NCI-H187 treated with DMSO at 0.1 percent for 48 hours (cell line): Measurements from ENCODE around the gene EXOC5.

ENCODE experiments used
- DNase-seq: peaks from one replicate; lab custom pipeline; 2025; lab: John Stamatoyannopoulos, UW

EXOC5 gene, protein sequence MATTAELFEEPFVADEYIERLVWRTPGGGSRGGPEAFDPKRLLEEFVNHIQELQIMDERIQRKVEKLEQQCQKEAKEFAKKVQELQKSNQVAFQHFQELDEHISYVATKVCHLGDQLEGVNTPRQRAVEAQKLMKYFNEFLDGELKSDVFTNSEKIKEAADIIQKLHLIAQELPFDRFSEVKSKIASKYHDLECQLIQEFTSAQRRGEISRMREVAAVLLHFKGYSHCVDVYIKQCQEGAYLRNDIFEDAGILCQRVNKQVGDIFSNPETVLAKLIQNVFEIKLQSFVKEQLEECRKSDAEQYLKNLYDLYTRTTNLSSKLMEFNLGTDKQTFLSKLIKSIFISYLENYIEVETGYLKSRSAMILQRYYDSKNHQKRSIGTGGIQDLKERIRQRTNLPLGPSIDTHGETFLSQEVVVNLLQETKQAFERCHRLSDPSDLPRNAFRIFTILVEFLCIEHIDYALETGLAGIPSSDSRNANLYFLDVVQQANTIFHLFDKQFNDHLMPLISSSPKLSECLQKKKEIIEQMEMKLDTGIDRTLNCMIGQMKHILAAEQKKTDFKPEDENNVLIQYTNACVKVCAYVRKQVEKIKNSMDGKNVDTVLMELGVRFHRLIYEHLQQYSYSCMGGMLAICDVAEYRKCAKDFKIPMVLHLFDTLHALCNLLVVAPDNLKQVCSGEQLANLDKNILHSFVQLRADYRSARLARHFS

DNA sequence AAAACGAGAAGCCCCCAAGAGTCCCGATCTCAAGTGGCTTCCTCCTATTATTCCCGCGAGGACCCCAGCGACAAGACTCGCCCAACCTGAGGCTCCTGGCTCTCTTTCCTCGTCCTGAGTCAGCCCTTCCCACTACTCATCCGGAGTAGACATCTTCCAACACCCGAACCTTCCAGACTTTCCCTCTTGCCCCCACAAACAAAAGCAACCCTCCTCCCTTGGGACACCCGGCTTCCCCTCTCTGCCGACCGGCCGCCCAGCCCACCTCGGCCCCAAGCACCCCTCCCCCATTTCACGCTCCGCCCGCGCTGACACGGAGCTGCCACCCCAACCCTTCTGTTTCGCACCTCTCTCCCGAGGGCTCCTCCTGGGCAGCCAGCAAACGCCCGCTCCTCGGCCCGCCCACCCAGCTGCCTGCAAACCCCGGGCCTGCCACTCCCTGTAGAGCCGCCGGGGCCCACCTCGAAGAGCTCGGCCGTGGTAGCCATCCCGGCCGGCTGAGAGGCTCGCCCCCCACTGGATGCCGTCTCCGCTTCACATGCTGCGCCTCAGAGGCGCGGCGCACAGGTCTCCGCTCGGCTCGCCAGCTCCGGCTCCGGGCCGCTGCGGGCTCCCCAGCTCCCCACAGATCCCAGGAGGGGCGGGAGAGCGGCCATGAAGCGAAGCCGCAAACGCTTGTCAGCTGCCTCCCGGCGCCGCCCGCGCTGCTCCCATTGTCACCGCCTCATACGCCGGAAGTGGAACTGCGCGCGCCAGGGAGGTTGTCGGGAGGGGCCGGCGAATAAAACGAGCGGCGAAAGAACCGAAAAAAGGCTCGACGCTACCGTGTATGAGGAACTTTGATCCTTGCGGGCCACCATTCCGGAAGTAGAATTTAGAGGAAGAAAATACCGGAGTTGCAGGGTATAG is at the start of gene EXOC5, which contains the start of gene AP5M1:
Gene EXOC5 (minus strand): TSS at position 745 of the 909 bp plus-strand sequence. CDS start 257 bp downstream, at position 488.
Gene AP5M1 (plus strand): TSS at position 811 of the 909 bp plus-strand sequence. CDS start 344 bp downstream, outside the sequence.
- DNase-seq, result peak; percentile 73

GRCh38 chr14:57317248-57317833 is 48.6 kb upstream of the EXOC5 start:
- DNase-seq, result no peak

DNA sequence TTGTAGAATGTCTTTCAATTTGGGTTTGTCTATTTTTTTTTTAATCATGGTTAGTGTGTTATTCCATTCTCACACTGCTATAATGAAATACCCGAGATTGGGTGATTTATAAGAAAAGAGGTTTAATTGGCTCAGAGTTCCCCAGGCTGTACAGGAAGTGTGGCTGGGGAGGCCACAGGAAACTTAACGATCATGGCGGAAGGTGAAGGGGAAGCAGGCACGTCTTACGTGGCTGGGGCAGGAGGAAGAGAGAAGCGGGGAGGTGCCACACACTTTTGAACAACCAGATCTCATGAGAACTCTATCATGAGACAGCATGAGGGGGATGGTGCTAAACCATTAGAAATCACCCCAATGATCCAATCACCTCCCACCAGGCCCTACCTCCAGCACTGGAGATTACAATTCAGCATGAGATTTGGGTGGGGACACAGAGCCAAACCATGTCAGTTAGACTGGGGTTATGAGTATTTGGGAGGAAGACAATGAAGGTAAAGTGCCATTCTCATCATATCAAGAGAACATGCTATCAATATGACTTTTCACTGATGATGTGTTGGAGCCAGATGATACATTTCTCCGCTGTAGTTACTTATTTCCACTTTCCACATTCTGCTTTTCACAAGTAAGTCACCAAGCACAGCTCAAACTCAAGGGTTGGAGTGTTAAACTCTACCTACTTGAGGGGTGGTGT is 45.8 kb upstream of the EXOC5 start:
- DNase-seq, result no peak

- no peak for DNase-seq
These were observed 34.2 kb upstream of the EXOC5 start for GRCh38 chr14:57302883-57303282.

GRCh38 chr14:57299511-57299910 is 30.8 kb upstream of the EXOC5 start:
- DNase-seq, result no peak

DNA sequence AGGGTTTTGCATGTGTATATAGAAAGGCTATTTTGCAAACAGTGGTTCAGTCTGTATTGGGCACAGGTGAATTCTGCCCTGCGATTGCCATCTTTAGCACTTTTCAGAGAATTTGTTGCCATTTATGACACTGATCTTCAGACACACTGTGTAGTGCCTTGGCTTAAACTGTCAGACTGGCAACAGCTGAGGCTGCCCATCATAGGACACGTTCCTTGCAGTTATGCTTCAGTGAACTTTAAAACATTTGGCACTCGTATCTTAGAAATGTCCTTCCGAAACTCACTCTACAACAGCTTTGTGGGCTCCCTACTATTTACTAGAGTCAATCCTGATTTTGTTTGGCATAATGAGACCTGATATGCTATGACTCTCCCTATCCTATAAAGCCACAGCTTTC is 29.1 kb upstream of the EXOC5 start:
- DNase-seq, result no peak

DNA sequence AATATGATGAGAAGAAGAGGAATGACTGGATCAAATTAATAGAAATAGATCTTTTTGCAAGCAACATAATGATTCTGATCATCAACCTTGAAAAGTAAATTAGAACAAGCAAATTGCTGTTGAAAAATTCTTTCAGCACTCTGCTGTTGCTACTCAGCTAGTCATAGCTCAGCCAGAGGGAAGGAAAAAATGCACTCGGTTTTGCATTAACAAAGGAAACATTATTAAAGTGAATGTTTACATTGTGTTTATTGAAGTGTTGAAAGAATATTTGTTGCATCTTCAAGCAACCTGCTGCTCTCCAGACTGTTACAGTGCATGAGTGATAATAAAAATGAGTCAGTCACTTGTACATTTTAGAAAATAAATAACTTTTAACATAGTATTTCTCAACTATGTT is 26.5 kb upstream of the EXOC5 start:
- DNase-seq, result no peak

DNA sequence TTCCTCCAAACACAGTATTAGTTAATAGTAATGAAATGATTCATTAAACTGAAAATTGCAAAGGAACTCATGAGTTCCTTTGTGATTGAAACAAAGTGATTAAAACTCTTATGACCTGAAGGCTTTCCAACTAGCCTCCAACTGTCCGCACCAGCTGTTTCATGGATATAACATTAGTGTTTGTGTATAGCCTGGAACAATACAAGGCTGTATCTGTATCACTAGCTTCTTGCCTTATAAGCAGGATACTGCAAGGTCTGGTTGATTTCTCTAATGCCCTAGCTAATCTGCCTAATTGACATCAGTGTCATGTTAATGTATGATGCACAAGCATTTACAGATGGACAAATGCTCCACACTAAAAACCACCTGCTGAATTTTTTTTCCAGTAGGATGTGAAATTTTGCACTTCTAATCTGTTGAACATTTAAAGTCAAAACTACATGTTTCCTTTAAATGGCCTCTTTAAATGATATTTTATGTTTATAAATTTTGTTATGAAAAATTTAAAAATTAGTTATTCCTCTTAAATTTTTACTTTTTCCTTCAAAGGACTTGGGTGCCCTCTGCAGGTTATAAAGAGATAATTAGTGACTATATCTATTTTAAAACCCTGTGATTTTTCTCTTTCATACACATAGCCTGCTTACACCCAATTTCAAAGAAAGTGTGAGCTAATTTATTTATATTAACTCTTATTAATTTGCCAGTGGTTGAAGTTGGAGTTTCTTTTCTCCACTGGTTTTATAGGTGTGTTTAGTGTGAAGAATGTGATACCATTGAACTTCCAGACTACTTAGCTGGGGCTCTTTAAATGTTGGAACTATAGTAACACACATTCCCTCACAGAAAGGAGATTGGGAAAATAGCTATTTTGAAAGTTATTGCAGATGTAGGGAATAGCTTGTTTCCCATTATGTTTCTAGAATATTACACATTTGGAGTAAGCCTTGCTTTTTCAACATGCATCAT is 25.4 kb upstream of the EXOC5 start:
- no peak for DNase-seq

- DNase-seq, result no peak
These were observed 23.3 kb upstream of the EXOC5 start for GRCh38 chr14:57291692-57292647.

DNA sequence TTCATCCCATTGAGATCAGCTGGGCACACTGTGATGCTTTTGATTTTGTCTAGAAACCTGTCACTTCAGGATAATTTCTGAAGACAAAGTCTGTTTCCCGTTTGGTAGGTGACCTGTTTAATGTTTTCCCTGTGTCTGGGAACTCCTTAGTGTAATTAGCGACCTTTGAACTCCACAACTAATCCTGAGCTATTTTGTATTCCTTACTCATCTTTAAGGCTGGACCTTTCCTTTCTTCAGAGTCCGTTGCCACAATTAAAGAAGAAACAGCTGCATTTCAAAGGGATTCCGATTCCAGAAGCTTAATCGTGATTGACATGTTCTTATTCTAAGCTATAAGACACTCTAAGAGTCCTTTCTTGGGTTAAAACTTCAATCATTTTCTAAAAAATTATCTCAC is 22.0 kb upstream of the EXOC5 start:
- DNase-seq, result no peak

GRCh38 chr14:57287745-57288144 is 19.0 kb upstream of the EXOC5 start:
- DNase-seq, result no peak

- DNase-seq, result no peak
These were observed 8.4 kb upstream of the EXOC5 start for GRCh38 chr14:57277062-57277461.

GRCh38 chr14:57275023-57275664 is 6.4 kb upstream of the EXOC5 start:
- no peak for DNase-seq

GRCh38 chr14:57274551-57274950 is 5.8 kb upstream of the EXOC5 start:
- DNase-seq, result no peak

DNA sequence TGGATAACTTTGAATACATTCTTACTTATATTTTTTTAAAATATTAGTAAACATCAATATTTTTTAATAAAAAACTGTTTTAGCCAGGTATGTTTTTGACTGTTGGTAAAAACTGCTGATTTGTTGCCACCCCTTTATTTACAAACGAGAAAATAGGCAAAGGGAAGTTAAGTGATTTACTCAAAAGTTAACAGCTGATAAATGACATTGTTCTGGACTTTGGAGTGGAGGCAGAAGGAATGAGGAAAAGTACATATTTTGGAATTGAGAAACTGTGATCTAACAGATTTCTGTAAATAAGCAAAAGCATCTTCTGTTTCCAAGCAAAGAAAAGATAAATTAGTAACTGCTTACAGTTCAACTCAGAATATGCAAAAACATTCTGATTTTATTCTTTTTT is 4.5 kb upstream of the EXOC5 start:
- no peak for DNase-seq

- DNase-seq, result no peak
These were observed 2.6 kb downstream of the EXOC5 start for GRCh38 chr14:57266065-57266464.

GRCh38 chr14:57262117-57262516 is 6.6 kb downstream of the EXOC5 start:
- DNase-seq, result no peak

GRCh38 chr14:57261604-57262003 is 7.1 kb downstream of the EXOC5 start:
- no peak for DNase-seq
